Measurements from ENCODE around the gene SAP30BP.

Gene SAP30BP

GRCh38 chr17:75639771-75640555 lies 27.2 kb upstream of the SAP30BP start:
- TF ChIP-seq MAX (IDR thresholded peaks at IDR 0.05; ENCODE audit: low read depth, low read length) (no peak), CTCF (IDR thresholded peaks at IDR 0.05; ENCODE audit: low read depth, low read length) (no peak), POLR2A (IDR thresholded peaks at IDR 0.05; ENCODE audit: extremely low read depth, insufficient read length) (no peak), MYC (IDR thresholded peaks at IDR 0.05; ENCODE audit: low read depth, low read length) (no peak)
- no peak for DNase-seq (ENCODE audit: low read depth)
- H3K4me3 ChIP-seq (ENCODE audit: low read depth, low read length) = no peak overlapping the region

GRCh38 chr17:75640556-75641119 lies 26.5 kb upstream of the SAP30BP start:
- no peak overlapping the region for H3K4me3 ChIP-seq (ENCODE audit: low read depth, low read length)
- DNase-seq (ENCODE audit: low read depth) = no peak
- no peak for TF ChIP-seq MAX (IDR thresholded peaks at IDR 0.05; ENCODE audit: low read depth, low read length)
- TF ChIP-seq POLR2A (IDR thresholded peaks at IDR 0.05; ENCODE audit: extremely low read depth, insufficient read length) = no peak
- TF ChIP-seq CTCF (IDR thresholded peaks at IDR 0.05; ENCODE audit: low read depth, low read length) = no peak
- no peak for TF ChIP-seq MYC (IDR thresholded peaks at IDR 0.05; ENCODE audit: low read depth, low read length)

- no peak for DNase-seq (ENCODE audit: low read depth)
- H3K4me3 ChIP-seq (ENCODE audit: low read depth, low read length) = no peak overlapping the region
- TF ChIP-seq MYC (IDR thresholded peaks at IDR 0.05; ENCODE audit: low read depth, low read length) (no peak), CTCF (IDR thresholded peaks at IDR 0.05; ENCODE audit: low read depth, low read length) (no peak), MAX (IDR thresholded peaks at IDR 0.05; ENCODE audit: low read depth, low read length) (no peak), POLR2A (IDR thresholded peaks at IDR 0.05; ENCODE audit: extremely low read depth, insufficient read length) (no peak)
These were observed 25.8 kb upstream of the SAP30BP start for GRCh38 chr17:75641343-75641742.

- DNase-seq (ENCODE audit: low read depth) = no peak
- H3K4me3 ChIP-seq (ENCODE audit: low read depth, low read length) = no peak overlapping the region
These were observed 24.9 kb upstream of the SAP30BP start for GRCh38 chr17:75642182-75642783.

More at GRCh38 chr17:75642182-75642783, 24.9 kb upstream of the SAP30BP start:
- TF ChIP-seq POLR2A (IDR thresholded peaks at IDR 0.05; ENCODE audit: extremely low read depth, insufficient read length) = no peak
- TF ChIP-seq CTCF (IDR thresholded peaks at IDR 0.05; ENCODE audit: low read depth, low read length) = no peak
- TF ChIP-seq MAX (IDR thresholded peaks at IDR 0.05; ENCODE audit: low read depth, low read length) = no peak
- no peak for TF ChIP-seq MYC (IDR thresholded peaks at IDR 0.05; ENCODE audit: low read depth, low read length)

Data from NB4 (cell line).